Middle frontal gyrus (tissue), 1 donor: Measurements from ENCODE around the gene AGBL4.

ENCODE experiments used
- DNase-seq: peaks from one replicate; pipeline ENCODE4 v3.0.0-alpha.2; 2015; ENCODE audit warnings: low spot score; ENCODE audit errors: extremely low spot score

The AGBL4 gene

DNA sequence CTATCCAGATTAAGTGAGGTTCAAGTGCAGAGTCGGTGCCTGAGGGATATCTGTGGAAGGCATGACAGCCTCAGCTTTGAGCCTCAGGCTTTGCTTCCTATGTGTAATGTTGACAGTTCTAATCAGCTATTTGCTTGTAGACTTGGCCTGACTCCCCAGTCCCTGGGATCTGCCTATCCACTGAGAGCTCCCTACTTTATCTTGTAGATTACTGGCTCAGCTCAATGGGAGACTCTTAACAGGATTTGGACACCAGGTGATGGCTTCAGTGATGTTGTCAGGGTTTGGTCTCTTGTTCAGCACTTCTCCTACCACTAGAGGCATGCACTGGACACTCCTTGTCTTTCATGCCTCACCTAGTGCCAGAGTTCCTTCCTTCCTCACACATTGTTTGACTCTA lies 1120.5 kb downstream of the AGBL4 start:
- no peak for DNase-seq

DNA sequence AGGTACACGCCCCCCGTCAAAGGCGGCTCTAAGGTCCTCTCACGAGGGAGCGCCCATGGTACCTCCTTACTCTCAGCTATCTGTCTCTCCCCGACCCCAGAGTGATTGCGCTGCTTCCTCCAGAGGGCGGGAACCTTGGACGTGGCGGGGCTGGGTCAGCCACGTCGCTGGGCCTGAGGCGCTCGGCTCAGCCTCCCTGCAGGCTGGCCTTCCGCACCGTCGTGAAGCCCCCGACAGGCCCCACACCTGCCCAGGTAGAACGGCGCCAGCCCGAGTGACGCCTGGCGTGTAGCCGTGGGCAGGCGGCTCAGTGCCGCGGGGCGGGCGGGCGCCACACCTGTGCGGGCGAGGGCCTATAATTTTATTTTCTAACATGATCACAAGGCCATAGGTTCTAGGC lies 1124.9 kb downstream of the AGBL4 start:
- no peak for DNase-seq

DNA sequence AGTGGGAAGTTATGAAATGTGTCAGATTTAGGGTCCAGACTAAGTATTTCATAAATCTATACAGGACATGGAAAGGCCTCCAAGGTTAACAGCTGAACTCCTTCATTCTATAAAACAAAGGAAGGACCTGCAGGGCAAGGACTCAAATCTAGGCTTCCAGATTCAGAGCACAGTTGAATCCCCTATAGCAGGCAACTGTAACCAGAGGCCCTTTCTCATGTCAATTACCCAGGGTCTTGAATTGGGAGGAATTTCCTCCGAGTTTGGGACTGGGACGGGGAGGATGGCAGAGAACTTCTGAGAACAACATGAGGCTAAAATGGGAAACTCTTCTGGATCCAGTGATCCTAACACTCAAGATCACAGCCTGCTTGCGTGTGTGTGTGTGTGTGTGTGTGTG lies 1134.1 kb downstream of the AGBL4 start:
- DNase-seq: no peak

DNA sequence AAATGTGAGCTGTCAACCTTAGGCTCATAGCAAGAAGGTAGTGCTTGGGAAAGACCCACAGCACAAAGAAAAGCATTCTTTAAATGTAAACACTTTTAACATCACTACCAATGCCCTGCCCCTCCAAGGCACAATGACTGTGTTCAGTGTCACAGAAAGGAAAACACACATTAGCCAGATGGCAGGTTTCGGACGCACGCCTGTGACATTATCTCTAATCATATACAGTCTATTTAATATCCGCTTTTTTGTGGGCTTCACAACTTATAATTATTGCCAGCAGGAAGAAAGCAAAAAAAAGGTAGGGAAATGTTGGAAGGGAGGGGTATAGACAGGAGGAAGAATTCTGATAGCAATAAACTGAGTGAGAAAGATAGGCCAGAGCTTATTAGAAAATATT lies 1134.7 kb downstream of the AGBL4 start:
- no peak for DNase-seq

DNA sequence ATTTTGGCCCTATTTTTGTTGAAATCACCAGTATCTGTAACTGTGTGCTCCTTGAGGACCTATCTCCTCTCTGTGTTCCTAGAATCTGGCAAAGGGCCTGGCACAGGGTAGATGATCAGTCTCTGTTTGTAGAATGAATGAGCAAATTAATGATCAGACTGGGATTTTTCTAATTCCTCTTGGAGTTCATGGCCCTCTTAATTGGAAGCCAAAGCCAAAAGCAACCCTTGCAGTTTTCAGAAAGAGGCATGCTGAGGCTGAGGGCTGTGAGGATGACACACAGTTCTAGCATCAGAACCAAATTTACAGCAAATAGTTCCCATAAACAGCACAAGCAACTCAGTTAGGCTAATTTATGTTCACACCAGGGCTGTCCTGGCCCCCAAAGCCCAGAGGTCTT lies 1136.0 kb downstream of the AGBL4 start:
- DNase-seq: no peak

DNA sequence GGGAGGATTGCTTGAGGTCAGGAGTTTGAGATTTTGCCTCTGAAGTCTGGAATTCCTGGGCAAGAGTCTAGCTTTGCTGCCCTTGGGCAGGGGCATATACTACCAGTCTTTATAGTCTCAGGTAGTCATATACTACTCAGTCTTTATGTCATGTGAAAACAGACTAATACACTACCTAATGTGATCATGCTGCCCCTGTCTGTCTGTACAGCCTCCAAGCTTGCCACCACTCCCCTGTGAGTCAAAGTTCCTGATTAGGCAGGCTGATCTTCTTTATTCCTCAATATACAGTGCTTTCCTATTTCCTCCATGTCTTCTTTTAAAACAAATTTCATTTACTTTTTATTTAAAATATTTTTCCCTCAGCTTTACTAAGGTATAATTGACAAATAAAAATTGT lies 1141.7 kb downstream of the AGBL4 start:
- DNase-seq: no peak

DNA sequence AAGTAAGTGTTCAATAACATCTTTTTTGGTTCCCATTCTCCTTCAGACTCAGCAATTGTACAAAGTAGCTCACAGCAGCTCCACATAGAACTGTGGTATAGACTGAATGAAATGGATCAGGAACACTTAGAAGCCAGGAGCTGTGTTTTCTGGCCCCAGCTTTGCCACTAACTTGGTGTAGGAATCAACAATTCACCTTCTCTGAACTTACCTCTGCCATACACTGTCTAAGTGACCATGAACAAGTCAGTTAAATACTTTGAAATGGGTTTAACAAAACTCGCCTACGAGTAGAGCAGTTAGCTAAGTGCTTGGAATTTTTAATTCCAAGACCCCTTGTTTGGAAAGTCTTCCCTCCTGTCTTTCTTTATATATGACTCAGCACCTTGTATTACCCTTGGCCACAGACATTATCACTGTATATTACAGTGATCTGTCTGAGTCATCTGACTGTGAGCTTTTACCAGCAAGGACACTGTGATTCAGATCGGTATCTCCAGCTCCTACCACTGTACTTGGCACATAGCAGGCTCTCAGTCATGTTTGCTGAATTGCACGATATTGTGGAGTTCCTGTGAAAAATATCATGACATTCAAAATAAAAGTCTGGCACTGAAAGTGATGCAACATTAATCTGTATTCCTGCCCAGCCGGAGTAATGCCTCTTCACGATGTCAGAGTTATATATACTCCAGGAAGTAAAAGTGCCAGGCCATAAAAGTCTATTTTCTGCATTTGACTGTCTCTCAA lies 1145.4 kb downstream of the AGBL4 start:
- no peak for DNase-seq

DNA sequence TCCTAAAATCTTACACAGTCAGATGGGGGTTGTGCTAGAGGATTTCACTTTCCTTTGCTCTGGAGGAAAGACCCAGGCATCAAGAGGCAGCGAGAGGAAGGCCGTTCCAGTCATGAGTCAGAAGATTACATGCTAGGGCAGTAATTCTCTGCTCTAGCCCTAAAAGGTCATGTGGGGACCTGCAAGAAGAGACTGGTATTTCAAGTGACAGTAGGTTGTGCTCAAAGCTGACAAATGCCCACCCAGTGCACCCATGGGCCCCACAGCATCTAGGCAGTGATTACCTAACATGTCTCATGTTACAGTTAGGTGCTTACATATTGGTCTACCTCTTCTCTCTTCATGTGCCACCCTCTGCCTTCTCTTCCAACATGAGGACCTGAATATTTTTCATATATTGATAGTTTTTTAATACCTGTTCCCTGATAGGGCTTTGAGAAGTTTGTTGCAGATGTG lies 1147.4 kb downstream of the AGBL4 start:
- no peak for DNase-seq

DNA sequence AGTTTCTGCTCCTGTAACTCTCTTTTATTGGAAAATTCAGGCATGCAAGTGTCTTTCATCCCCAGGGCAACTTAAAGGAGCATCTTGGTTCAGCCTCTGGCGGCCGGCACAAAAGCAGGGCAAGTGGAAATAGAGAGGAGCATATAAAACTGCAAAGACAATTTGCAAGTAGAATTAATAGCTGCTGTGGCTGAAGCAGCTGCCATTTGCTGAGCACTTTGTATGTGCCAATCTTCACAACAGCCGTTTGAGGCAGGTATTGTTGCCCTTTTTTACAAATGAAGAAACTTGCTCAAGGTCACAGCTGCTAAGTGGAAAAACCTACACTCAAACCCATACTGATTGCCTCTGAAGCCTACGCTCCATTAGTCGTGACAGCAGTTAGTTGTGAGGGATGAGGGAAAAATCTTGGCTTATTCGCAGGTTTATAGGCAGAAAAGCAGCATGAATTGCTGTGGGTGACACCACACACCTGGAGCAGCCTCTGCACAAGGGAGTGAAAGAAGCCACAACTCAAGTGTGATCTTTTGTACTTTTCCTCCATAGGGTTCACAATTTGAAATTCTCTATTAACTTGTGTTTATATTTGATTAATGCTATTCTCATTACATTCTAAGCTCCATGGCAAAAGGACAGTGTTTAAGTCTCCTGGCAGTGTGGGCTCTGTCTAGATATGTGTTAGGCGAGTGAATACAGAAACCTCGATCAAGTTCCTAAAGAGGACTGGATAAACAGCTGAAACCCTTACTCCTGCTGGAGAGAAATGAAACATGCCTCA lies 1148.0 kb downstream of the AGBL4 start:
- DNase-seq: no peak

DNA sequence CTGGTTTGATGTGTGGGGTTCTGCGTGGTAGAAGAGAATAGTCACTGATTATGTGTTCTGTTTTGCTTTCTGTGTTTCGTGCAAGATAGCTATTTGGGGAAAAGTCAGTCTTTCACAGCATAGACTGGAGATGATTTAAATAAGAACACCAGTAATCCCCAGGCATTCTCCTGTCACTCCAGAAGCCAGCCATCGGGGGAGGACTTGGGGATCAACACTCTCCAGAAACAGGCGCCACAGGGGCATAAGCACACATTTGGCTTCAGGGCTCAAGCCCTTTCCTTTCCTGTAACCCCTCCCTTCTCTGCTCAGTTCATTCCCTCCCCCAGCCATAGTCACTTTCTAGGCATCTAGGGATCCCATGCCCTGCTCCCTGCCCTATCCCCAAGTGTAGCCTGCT lies 1149.8 kb downstream of the AGBL4 start:
- DNase-seq: no peak

DNA sequence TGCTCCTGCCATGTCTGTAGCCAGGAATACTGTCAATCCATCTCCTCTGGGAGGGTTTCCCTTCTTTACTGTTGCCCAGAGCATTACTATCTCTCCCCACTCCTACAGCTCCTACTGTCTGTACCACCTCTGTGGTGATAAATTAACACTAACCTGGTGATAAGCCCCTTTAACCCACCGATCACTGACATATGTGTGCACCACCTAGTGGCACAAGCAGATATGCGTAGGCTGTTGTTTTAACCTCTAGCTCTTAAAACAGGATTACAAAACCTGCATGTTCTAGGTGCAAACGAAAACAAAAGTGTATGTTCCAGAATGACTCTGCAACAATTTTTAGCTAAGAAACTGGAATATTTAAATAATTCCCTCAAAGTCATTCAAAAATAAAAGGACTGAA lies 1153.2 kb downstream of the AGBL4 start:
- DNase-seq: no peak

DNA sequence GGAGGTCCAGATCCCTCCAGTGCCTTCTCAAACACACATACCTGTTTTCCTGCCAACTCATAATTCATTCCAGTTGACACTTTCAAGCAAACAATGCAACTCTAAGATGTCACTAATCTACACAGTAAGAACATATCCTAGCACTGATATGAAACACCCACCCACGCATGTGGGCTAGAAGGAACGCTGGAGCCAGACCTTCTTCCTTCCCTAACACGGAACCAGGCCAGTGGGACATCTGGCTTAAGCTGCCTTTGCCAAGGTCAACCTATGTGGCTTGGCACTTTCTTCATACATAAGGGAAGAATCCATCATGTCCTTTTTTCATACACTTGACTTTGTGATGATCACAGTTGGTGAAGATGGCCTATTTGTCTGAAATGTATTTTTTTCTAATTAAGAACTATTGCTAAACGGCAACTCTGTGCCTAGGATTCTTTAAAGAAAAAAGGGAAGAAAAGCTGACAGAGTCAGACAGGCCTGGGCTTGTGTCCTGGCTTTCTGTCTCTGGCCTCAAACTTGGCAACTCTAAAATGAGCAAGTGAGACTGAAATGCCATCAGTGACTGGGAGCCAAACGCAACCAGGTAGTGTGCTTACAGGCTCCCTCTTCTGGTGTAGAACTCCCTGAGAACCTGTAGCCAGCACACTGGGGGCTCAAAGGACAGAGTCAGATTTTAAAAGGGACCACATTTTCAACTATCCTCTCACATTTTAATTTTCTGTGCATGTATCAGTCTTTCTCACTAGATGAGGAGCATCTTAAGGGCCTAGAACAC lies 1154.4 kb downstream of the AGBL4 start:
- no peak for DNase-seq

DNA sequence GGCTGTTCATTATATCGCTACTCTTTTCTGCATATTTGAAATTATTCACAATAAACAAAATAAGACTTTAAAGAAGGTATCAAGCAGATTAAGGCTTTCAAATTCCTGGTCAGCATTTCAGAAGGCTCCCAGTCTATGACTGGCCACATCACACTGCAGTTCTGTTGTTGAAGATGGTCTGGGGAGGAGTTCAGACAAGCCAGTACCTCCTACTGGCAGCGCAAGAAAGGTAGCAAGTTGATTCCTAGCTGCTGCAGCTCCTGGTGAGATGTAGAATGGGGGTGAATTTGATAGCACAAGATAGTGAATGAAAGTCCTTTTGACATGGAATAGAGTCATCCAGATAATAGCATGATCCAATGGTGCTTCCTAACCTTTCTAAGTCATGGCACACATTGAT lies 1158.8 kb downstream of the AGBL4 start:
- DNase-seq: no peak

DNA sequence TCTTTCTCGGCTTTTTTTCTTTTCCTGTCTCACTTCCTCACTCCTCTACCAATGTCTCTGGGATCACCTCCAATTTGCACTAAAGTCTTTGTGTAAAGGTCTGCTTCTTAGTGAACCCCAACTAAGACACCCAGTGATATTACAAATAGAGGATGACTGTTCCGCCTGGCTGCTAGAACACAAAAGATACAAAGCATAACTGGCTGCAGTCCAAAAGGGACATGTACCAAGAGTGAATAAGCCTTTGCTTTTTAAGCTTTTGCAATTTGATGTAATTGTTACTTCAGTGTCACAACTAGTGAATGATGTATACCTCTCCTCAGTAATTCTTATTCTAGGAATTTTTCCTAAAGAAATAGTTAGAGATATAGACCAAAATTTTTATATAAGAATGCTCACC lies 1164.3 kb downstream of the AGBL4 start:
- no peak for DNase-seq

DNA sequence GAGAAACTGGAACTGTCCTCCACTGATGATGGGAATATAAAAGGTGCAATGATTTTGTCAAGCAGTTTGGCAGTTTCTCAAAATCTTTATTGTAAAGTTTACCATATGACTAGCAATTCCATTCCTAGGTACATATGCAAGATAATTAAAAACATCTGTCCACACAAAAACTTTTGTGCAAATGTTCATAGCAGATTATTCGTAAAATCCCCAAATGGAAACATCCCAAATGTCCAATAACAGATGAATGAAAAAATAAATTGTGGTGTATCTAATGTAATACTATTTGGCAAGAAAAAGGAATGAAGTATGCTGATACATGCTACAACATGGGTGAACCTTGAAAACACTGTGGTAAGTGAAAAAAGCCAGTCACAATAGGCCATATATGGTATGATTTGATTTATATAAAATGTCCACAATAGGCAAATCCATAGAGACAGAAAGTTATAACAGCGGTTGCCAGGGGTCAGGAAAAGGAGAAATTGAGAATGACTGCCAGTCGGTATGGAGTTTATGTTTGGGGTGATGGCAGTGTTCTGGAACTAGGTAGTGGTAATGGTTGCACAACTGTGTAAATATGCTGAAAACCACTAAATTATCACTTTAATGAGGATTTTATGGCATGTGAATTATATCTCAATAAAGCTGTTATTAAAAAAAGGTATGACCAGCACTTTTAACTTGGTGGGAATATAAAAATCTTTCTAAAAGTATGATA lies 1165.4 kb downstream of the AGBL4 start:
- DNase-seq: no peak

DNA sequence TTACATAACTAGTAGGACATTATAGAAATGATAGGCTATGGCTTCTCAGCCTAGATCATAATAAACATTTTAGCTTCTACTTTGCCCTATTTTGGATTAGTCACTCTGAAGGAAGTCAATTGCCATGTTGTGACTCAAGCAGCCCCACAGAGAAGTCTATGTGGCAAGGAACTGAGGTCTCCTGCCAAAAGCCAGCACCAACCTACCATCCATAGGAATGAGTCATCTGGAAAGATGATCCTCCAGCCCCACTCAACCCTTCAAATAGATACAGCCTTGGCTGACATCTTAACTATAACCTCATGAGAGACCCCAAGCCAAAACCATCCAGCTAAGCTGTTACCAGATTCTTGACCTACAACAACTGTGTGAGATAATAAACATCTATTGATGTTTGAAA lies 1170.7 kb downstream of the AGBL4 start:
- DNase-seq: no peak

DNA sequence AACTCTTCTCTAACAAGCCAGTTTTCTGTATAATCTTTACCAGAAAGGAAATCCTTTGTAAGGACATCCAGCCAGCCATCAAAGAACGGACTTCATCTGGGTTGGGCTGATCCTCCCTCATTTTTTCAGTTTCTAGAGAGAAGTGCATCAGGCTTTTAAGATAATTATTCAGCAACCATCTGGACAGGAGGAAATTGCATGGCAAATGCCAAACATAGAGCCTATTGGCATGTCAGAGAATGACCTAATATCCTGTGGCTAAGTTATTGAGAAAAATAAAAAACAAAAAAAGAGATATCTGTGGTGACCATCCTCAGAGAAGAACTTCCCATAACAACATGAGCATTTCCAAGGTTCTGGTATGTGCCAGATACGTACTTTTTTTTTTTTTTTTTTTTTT lies 1172.1 kb downstream of the AGBL4 start:
- DNase-seq: no peak

DNA sequence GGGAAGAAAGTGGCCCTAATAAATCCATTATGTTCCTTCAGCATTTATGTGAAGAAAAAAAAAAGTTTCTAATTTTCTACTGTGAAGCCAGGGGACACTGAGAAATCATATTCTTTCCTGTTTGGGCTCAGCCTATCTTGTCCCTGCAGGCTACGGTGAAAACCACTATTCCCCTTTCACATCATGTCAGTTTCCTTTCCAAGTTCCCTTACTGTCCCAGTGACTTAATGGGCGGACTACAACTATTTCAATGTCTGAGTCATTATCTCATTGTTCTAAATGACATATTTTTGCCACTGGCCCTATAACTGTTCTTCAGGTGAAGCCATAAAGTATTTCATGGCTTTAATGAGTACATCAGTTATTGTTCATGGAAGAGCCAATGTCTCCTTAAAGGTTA lies 1175.7 kb downstream of the AGBL4 start:
- no peak for DNase-seq

DNA sequence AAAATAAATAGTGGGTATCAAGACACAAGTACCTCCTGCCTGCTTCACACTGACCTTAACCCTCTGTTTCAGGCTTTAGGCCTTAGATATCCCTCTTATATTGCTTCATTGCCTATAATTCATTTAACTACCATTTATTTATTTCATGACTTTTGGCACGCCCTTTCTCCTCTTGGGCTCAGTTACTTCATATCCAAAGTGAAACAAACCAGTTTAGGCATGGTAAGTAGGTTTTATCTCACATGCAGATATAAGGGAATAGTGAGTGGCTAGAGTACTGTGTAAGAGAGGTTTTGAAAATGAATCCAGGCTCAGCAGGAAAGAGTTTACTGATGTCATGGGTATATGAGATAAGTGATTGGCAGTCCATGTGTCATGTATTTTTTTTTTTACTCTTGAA lies 1177.3 kb downstream of the AGBL4 start:
- DNase-seq: no peak

DNA sequence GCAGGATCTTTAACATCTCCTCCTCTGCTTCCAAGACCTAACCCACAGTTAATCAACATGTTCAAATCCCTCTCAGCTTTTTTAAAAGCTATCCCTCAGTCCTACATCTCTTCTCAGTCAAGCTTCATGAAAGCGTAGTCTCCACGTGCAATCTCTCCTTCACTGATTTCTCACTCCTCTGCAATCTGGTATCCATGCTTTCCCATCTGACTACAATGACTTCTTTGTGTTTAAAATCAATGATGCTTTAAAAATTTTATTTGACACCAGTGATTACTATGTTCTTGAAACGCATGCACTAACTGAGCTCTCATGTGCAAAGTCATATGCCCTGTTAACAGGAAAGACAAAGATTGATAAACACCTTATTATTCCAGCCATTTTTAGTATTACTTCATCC lies 1179.6 kb downstream of the AGBL4 start:
- DNase-seq: no peak

DNA sequence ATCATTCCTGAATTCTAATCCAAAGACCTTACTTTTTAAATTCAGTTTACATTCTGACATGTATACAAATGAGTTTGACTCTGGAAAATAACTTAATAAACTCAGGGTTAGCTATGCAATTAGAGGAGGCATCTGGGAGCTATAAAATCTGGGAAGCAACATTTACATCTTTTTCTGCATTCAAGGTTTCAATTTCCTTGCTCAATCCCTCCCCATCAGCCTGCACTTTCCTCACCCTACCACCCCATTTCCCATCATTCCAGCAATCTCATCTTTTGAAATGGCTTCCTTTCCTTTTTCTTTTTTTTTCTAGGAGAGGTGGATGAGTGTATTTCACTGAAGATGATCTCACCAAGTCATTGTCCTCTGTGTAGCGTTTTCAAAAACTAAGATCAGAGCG lies 1181.8 kb downstream of the AGBL4 start:
- DNase-seq: no peak

DNA sequence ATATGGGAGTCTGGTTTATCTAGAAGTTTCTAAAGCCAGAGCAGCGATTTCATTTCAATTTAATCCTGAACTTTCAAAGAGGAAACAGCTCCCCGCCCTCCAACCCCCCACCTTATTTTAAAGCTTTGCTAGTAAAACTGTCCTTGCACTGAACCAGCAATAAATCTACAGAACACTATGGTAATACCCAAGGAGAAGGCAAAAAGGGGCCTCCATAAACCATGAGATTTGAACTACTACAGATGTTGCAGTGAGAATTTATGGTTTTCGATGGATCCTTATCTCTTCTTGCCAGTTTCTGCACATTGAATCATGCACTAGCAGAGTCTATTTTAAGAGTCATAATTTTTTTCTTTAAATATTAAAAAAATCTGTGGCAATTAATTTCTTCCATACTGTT lies 1182.3 kb downstream of the AGBL4 start:
- DNase-seq: no peak
